ENCODE data around the gene MAEA.
"Not testable (repeated sequence)": the region's sequence is repeated elsewhere in the genome, so short reads cannot be mapped to it uniquely, and the experiment has no call there.

The MAEA gene

DNA sequence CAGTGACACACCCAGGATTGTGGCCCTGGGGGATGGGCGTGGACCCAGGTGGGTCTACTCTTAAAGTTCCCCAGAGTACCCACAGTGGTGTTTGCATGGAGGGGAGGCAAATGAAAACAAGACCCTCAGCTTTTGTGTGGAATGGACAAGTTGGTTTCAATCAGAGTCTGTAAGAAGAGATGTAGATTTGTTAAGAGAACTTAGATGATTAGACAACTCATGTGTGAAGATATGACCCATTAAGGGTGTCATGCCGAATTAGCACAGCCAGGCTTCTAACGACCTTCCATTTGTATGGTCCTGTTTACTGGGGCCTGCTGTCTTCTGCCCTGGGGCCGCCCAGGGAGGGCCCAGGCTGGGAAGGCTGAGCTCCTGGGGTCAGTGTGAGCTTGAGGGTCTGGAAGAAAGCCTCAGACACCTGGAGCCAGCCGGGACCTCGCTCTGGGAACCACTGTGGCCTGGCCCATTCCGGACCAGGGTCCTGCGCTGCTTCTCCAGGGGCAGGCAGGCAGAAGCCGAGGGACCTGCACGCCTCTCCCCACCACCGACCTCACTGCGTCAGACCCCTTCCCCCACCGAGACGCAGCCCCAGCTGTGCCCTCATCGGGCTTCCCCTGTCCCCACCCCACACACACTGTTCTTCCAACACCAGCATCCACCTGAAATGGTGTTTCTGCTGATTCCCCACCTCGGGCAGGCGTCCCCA is 77.7 kb downstream of the MAEA start:
- DNase-seq (ENCODE audit: low read depth in 3 of 3) = no peak

DNA sequence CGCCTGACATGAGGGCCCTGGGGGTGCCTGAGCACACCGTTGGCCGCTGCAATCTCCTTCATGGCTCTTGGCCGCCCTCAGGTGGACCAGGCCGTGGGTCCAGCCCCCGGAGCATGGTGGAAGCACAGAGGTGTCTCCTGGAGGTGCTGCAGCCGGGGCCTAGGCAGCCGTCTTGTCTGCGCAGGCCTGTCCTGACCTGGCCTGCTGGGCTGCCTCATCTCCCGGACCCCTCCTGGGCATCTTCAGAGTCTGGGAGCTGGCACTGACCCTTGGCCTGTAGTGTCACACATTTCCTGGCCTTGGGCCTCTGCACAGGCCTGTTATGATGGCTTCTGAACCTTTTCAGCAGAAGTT is 78.2 kb downstream of the MAEA start:
- no peak for DNase-seq (ENCODE audit: low read depth in 3 of 3)

GRCh38 chr4:1368421-1369090 is 78.9 kb downstream of the MAEA start:
- no peak for DNase-seq (ENCODE audit: low read depth in 3 of 3)

- no peak for DNase-seq (ENCODE audit: low read depth in 3 of 3)
Measured at GRCh38 chr4:1369091-1369450, 79.4 kb downstream of the MAEA start.

GRCh38 chr4:1369479-1370079 is 79.9 kb downstream of the MAEA start:
- DNase-seq (ENCODE audit: low read depth in 3 of 3) = no peak

GRCh38 chr4:1370321-1371124 is 80.8 kb downstream of the MAEA start:
- no peak for DNase-seq (ENCODE audit: low read depth in 3 of 3)

GRCh38 chr4:1371176-1372165 is 81.8 kb downstream of the MAEA start:
- DNase-seq (ENCODE audit: low read depth in 3 of 3) = no peak

DNA sequence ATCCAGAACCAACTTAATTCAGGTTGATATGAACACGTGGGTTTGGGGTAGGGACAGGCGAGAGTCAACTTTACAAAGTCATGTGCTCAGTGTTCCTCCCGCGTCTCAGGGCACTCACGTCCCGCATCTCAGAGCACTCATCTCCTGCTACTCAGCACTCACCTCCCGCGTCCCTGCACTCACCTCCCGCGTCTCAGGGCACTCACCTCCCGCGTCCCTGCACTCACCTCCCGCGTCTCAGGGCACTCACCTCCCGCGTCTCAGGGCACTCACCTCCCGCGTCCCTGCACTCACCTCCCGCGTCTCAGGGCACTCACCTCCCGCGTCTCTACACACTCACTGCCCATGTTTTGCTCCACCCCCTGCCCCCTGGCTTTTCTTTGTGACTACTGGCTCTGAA is 82.9 kb downstream of the MAEA start:
- not testable (repeated sequence) for DNase-seq (ENCODE audit: low read depth in 3 of 3)

- no peak for DNase-seq (ENCODE audit: low read depth in 3 of 3)
Measured at GRCh38 chr4:1373892-1374705, 84.4 kb downstream of the MAEA start.

- DNase-seq (ENCODE audit: low read depth in 3 of 3) = no peak
Measured at GRCh38 chr4:1374706-1375045, 85.0 kb downstream of the MAEA start.

- no peak for DNase-seq (ENCODE audit: low read depth in 3 of 3)
Measured at GRCh38 chr4:1375051-1375721, 85.5 kb downstream of the MAEA start.

DNA sequence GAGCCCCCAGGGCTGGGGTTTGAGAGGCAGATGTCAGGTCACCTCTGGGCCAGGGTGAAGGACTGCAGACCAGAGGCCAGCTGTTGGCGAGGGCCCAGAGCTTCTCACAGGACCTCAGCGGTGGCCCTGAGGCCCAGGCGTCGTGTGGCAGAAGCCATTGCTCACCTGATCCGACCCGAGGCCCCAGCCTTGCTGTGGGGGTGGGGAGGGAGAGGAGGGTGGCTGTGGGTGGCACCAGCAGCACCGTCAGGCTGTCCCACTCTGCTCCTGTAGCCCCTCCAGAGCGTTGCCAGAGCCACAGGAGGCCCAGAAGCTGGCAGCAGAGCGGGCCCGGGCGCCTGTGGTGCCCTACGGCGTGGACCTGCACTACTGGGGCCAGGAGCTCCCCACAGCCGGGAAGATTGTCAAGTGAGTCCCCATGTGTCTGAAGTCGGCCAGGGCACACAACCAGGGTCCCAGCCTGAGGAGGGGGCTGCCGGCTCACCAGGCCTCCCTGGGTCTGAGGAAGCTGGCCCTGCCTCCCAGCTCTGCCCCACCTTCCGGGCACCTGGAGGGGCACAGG is 86.2 kb downstream of the MAEA start:
- no peak for DNase-seq (ENCODE audit: low read depth in 3 of 3)

GRCh38 chr4:1376391-1376840 is 86.7 kb downstream of the MAEA start:
- DNase-seq (ENCODE audit: low read depth in 3 of 3) = no peak

DNA sequence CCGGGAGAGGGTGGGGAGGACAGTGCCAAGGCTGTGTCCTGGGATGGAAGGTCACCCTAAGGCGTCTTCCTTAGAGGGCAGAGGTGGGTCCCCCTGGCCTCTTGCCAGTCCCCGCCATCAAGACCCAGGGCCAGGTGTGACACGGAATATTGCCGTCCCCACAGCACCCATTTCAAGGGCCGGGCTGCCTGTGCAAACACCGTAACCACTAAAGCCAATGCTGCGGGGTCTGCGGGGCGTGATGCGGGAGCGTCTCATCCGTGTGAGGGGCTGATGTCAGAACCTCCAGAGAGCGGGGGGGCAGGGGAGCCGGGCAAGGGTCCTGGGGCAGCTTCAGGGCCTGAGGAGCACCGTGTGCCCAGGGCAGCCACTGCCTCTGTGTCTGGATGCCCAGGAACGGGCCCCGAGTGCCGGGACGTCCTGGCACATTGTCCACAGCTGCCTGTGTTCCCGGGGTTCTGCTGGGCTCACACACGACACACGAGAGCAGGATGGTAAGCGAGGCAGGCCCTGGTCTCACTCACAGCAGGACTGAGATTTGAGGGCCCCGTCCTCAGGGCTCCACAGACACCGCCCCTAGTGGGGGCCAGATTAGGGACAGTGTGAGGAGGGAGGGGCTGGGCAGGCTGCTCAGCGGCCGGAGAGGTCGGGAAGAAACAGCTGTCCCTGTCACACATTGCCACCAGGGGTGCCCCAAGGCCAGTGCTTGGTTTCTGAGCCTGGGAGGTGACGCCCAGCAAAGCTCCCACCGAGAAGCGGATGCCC is 87.3 kb downstream of the MAEA start:
- no peak for DNase-seq (ENCODE audit: low read depth in 3 of 3)

GRCh38 chr4:1377606-1378261 is 88.0 kb downstream of the MAEA start:
- no peak for DNase-seq (ENCODE audit: low read depth in 3 of 3)

- no peak for DNase-seq (ENCODE audit: low read depth in 3 of 3)
Measured at GRCh38 chr4:1378559-1379231, 89.0 kb downstream of the MAEA start.

DNA sequence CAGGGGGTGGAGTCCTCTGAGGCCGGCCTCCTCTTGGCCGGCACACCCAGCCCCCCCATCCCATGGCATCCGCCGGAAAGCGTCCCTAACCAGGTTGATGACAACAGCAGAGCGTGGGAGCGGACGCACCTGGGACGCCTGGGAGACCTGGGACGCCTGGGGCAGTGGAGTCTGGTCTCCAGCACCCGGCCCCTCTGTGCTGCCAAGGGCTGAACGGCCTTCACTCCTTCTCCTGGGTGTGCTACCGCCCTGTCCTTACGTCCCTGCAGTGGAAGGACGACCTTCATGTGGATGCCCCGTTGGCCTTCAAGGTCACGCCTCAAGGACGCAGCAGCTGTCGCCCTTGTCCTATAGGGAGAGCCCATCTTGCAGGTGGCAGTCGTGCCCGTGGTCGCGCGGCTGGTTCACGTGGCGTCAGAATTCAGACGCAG is 89.7 kb downstream of the MAEA start:
- DNase-seq (ENCODE audit: low read depth in 3 of 3) = no peak

Measured in stimulated activated CD4-positive, alpha-beta T cell treated with anti-CD3 and anti-CD28 coated beads, TNF-alpha, amount 100 ng/mL, for 48 hours (primary cell).